Measurements from ENCODE around the gene RPL4.

GRCh38 chr15:66483131-66483566 lies 21.5 kb downstream of the RPL4 start:
- TF ChIP-seq, protein P1, sequence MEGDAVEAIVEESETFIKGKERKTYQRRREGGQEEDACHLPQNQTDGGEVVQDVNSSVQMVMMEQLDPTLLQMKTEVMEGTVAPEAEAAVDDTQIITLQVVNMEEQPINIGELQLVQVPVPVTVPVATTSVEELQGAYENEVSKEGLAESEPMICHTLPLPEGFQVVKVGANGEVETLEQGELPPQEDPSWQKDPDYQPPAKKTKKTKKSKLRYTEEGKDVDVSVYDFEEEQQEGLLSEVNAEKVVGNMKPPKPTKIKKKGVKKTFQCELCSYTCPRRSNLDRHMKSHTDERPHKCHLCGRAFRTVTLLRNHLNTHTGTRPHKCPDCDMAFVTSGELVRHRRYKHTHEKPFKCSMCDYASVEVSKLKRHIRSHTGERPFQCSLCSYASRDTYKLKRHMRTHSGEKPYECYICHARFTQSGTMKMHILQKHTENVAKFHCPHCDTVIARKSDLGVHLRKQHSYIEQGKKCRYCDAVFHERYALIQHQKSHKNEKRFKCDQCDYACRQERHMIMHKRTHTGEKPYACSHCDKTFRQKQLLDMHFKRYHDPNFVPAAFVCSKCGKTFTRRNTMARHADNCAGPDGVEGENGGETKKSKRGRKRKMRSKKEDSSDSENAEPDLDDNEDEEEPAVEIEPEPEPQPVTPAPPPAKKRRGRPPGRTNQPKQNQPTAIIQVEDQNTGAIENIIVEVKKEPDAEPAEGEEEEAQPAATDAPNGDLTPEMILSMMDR (IDR thresholded peaks at IDR 0.05): no peak
- TF ChIP-seq EZH2phosphoT487 (IDR thresholded peaks at IDR 0.05): no peak
